Type B pancreatic cell (in vitro differentiated cells): ENCODE measurements around the gene NTMT1. TPM values are rescaled to one million over a fixed set of nuclear protein-coding genes. Genes with fewer than 3 reads are reported as not detected.

Experiments used
- DNase-seq: peaks from one replicate; pipeline ENCODE4 v3.0.0; 2021; ENCODE audit warnings: mixed read lengths; ENCODE audit not compliant: unreplicated experiment; ENCODE audit errors: extremely low spot score
- H3K27ac Mint-ChIP-seq: 2 replicates; pipeline ENCODE4 v1.8.0; 2021; ENCODE audit warnings: mild to moderate bottlenecking, mixed read lengths
- H3K27me3 Mint-ChIP-seq: 2 replicates; pipeline ENCODE4 v1.8.0; 2021; ENCODE audit warnings: mixed read lengths
- H3K36me3 Mint-ChIP-seq: 2 replicates; pipeline ENCODE4 v1.8.0; 2021; ENCODE audit warnings: mixed read lengths
- H3K4me1 Mint-ChIP-seq: one replicate; pipeline ENCODE4 v1.8.0; 2021; ENCODE audit warnings: mixed read lengths; ENCODE audit not compliant: unreplicated experiment
- H3K4me3 Mint-ChIP-seq: 2 replicates; pipeline ENCODE4 v1.8.0; 2021; ENCODE audit warnings: mild to moderate bottlenecking, mixed read lengths
- H3K9me3 Mint-ChIP-seq: 2 replicates; pipeline ENCODE4 v1.8.0; 2021; ENCODE audit warnings: mixed read lengths
- CTCF ChIP-seq: fragments of 200-600 bp; sonication (generic); conservative IDR thresholded peaks from 2 replicates; pipeline ENCODE4 v1.5.0; 2021; ENCODE audit warnings: antibody characterized with exemption, mild to moderate bottlenecking
- total RNA-seq: library from RNA; stranded (reverse); gene quantifications from 2 replicates; pipeline ENCODE4 v1.2.1, GENCODE V29; 2021; ENCODE audit warnings: low replicate concordance

The NTMT1 gene
- total RNA-seq, 1 donor from 2014 or later, result 33.5 TPM

- DNase-seq, result no peak
- H3K4me1 Mint-ChIP-seq, result peaks cover 51% of the 10 kb centered on the region
- no peak for TF ChIP-seq CTCF
- no peak overlapping the region for H3K27ac Mint-ChIP-seq
- H3K9me3 Mint-ChIP-seq, result no peaks in the 10 kb centered on the region
- peak overlapping the region; percentile 9 for H3K4me3 Mint-ChIP-seq
- H3K27me3 Mint-ChIP-seq, result no peaks in the 10 kb centered on the region
- no peaks in the 10 kb centered on the region for H3K36me3 Mint-ChIP-seq
These were observed 2.7 kb downstream of the NTMT1 start for GRCh38 chr9:129628709-129629108.

DNA sequence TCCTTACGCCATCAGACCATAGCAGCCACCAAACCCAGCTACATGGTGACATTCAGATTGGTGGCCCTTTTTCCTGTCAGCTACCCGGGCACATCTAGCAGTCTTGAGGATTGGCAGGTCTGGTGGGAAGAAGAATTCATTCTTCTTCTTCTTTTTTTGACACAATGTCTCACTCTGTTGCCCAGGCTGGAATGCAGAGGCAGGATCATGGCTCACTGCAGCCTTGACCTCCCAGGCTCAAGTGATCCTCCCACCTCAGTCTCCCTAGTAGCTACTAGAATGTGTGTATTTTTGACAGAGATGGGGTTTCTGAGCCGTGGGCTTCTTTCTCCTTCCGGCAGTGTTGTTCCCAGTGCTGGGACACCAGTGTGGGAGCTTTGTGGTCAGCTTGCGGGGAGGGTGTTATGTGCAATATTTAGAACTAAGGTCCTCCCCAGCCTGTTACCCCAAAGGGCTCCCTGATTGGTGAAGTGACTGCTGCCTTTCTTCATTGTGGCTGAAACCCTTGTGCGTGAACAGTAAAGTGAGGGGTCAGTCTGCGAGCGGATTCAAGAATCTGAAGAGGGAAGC is 3.4 kb downstream of the NTMT1 start:
- no peaks in the 10 kb centered on the region for H3K36me3 Mint-ChIP-seq
- peaks cover 48% of the 10 kb centered on the region for H3K4me1 Mint-ChIP-seq
- peak overlapping the region; percentile 9 for H3K4me3 Mint-ChIP-seq
- no peak for DNase-seq
- H3K27ac Mint-ChIP-seq, result no peak overlapping the region
- no peaks in the 10 kb centered on the region for H3K9me3 Mint-ChIP-seq
- no peaks in the 10 kb centered on the region for H3K27me3 Mint-ChIP-seq
- TF ChIP-seq CTCF, result no peak

GRCh38 chr9:129630967-129631673 is 5.2 kb downstream of the NTMT1 start:
- Mint-ChIP-seq H3K27ac (peak overlapping the region; percentile 69), H3K27me3 (no peaks in the 10 kb centered on the region), H3K4me1 (peaks cover 47% of the 10 kb centered on the region), H3K36me3 (no peaks in the 10 kb centered on the region), H3K4me3 (peak overlapping the region; percentile 47), H3K9me3 (no peaks in the 10 kb centered on the region)
- DNase-seq, result no peak
- TF ChIP-seq CTCF, result no peak

DNA sequence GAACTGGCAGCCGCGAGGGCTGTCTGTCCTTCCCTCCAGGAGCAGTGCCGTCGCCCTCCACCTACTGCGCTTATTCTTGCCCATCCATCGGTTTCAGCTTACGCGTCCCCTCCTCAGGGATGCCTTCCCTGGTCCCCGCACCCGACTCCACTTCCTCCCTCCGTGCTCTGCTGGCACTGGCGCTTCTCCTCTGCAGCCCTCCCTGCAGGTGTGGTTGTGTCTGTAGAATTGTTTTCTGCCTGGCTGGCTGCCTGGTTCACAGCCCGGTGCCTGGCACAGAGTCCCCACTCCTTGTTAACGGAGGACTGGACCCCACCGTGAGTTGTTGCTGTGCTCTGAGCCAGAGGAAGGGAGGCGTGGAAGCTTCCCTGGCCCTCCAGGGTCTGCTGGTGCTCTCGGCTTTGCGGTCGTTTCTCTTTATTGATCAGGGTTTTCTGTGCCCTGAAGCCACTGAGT is 5.7 kb downstream of the NTMT1 start:
- H3K27ac Mint-ChIP-seq, result no peak overlapping the region
- no peak overlapping the region for H3K4me3 Mint-ChIP-seq
- H3K4me1 Mint-ChIP-seq, result peaks cover 45% of the 10 kb centered on the region
- no peaks in the 10 kb centered on the region for H3K27me3 Mint-ChIP-seq
- DNase-seq, result no peak
- no peaks in the 10 kb centered on the region for H3K36me3 Mint-ChIP-seq
- no peak for TF ChIP-seq CTCF
- H3K9me3 Mint-ChIP-seq, result no peaks in the 10 kb centered on the region

- Mint-ChIP-seq H3K4me1 (peaks cover 37% of the 10 kb centered on the region), H3K27me3 (no peaks in the 10 kb centered on the region), H3K4me3 (no peak overlapping the region), H3K27ac (no peak overlapping the region), H3K36me3 (no peaks in the 10 kb centered on the region), H3K9me3 (no peaks in the 10 kb centered on the region)
- TF ChIP-seq CTCF, result no peak
- no peak for DNase-seq
These were observed 6.5 kb downstream of the NTMT1 start for GRCh38 chr9:129632460-129632859.
